ENCODE measurements around the gene SHOC2.

GRCh38 chr10:110979611-110980010 is 60.2 kb downstream of the SHOC2 start:
- no peak for TF ChIP-seq CTCF (conservative IDR thresholded peaks at IDR 0.05 in 1 of 2, IDR thresholded peaks at IDR 0.05 in 1 of 2; ENCODE audit: low read depth in 1 of 2, low read length in 2 of 2)
- no peak for TF ChIP-seq EZH2 (IDR thresholded peaks at IDR 0.05; ENCODE audit: low read length, missing control alignments)
